Neural cell (in vitro differentiated cells): ENCODE measurements around the gene PRKCZ. TPM values are rescaled to one million over a fixed set of nuclear protein-coding genes. Genes with fewer than 3 reads are reported as not detected.

Experiments
- H2AFZ ChIP-seq: fragments of 200-600, 300-800 bp; sonication (generic), shearing (Covaris generic); 2 replicates; pipeline ENCODE4 v1.6.0; 2014; ENCODE audit warnings: low read depth, mild to moderate bottlenecking, antibody characterized with exemption, low read length, moderate library complexity
- H3F3A ChIP-seq: fragments of 200-600 bp; shearing (Covaris generic); 2 replicates; pipeline ENCODE4 v1.6.1; 2016; ENCODE audit warnings: mild to moderate bottlenecking, moderate library complexity, mixed read lengths, antibody characterized with exemption, low read length; ENCODE audit not compliant: insufficient read depth, poor library complexity, severe bottlenecking
- H3K27ac ChIP-seq: fragments of 200-600, 300-800 bp; sonication (generic), shearing (Covaris generic); 2 replicates; pipeline ENCODE4 v1.5.1; 2014; ENCODE audit warnings: mild to moderate bottlenecking, low read length, moderate library complexity
- H3K27me3 ChIP-seq: fragments of 300-800, 200-600 bp; sonication (generic), shearing (Covaris generic); 2 replicates; pipeline ENCODE4 v1.6.0; 2014; ENCODE audit warnings: mild to moderate bottlenecking, low read depth, low read length, moderate library complexity; ENCODE audit not compliant: insufficient read depth
- H3K36me3 ChIP-seq: fragments of 300-800, 200-600 bp; sonication (generic), shearing (Covaris generic); 2 replicates; pipeline ENCODE4 v1.5.1; 2014; ENCODE audit warnings: mild to moderate bottlenecking, antibody characterized with exemption, low read length, moderate library complexity; ENCODE audit not compliant: insufficient read depth
- H3K4me2 ChIP-seq: fragments of 300-800, 200-600 bp; sonication (generic), shearing (Covaris generic); 2 replicates; pipeline ENCODE4 v1.6.0; 2014; ENCODE audit warnings: mild to moderate bottlenecking, low read length
- H3K4me3 ChIP-seq: fragments of 300-800, 200-600 bp; sonication (generic), shearing (Covaris generic); 2 replicates; pipeline ENCODE4 v1.5.1; 2014; ENCODE audit warnings: mild to moderate bottlenecking, low read length, moderate library complexity
- H3K79me2 ChIP-seq: fragments of 200-600 bp; shearing (Covaris generic); replicated peaks from 2 replicates; pipeline ENCODE4 v1.6.0; 2014; ENCODE audit warnings: mild to moderate bottlenecking, low read length, moderate library complexity; ENCODE audit not compliant: insufficient read depth
- H3K9ac ChIP-seq: fragments of 300-800, 200-600 bp; sonication (generic), shearing (Covaris generic); 2 replicates; pipeline ENCODE4 v1.6.1; 2016; ENCODE audit warnings: mild to moderate bottlenecking, low read length, mixed read lengths
- H3K9me2 ChIP-seq: fragments of 200-600 bp; shearing (Covaris generic); 2 replicates; pipeline ENCODE4 v1.6.1; 2016; ENCODE audit warnings: mild to moderate bottlenecking, low read length, mixed read lengths; ENCODE audit not compliant: insufficient read depth
- H3K9me3 ChIP-seq: fragments of 200-600, 300-800 bp; sonication (generic), shearing (Covaris generic); 2 replicates; pipeline ENCODE4 v1.6.1; 2016; ENCODE audit warnings: mild to moderate bottlenecking, mixed run types, low read length, moderate library complexity, mixed read lengths
- H4K20me1 ChIP-seq: fragments of 200-600 bp; shearing (Covaris generic); 2 replicates; pipeline ENCODE4 v1.6.1; 2016; ENCODE audit warnings: mild to moderate bottlenecking, mixed run types; ENCODE audit not compliant: insufficient read depth
- CTCF ChIP-seq: fragments of 450-650 bp; IDR thresholded peaks from 2 replicates; pipeline ENCODE4 v1.5.1; 2014; ENCODE audit warnings: antibody characterized with exemption, mild to moderate bottlenecking, moderate library complexity; ENCODE audit not compliant: poor library complexity, severe bottlenecking
- EP300 ChIP-seq: fragments of 450-650 bp; conservative IDR thresholded peaks from 2 replicates; pipeline ENCODE4 v1.6.1; 2014; ENCODE audit warnings: antibody characterized with exemption, mild to moderate bottlenecking, moderate library complexity; ENCODE audit not compliant: poor library complexity, severe bottlenecking
- EZH2 ChIP-seq: fragments of 200-600, 300-800 bp; shearing (Covaris generic), sonication (generic); IDR thresholded peaks from 2 replicates; pipeline ENCODE4 v1.6.1; 2014; ENCODE audit warnings: antibody characterized with exemption, low read length, borderline replicate concordance, mild to moderate bottlenecking; ENCODE audit not compliant: insufficient read depth, poor library complexity, severe bottlenecking
- MXI1 ChIP-seq: fragments of 450-650 bp; conservative IDR thresholded peaks from 2 replicates; pipeline ENCODE4 v1.6.1; 2014; ENCODE audit warnings: antibody characterized with exemption, mild to moderate bottlenecking; ENCODE audit not compliant: poor library complexity, severe bottlenecking
- POLR2AphosphoS5 ChIP-seq: IDR thresholded peaks from 2 replicates; pipeline ENCODE4 v1.6.1; 2012
- RAD21 ChIP-seq: fragments of 450-650 bp; conservative IDR thresholded peaks from 2 replicates; pipeline ENCODE4 v1.6.1; 2014; ENCODE audit warnings: antibody characterized with exemption, mild to moderate bottlenecking, moderate library complexity
- REST ChIP-seq: IDR thresholded peaks from 2 replicates; pipeline ENCODE4 v1.6.1; 2012; ENCODE audit warnings: borderline replicate concordance
- SMC3 ChIP-seq: fragments of 450-650 bp; conservative IDR thresholded peaks from 2 replicates; pipeline ENCODE4 v1.6.1; 2014; ENCODE audit warnings: antibody characterized with exemption, mild to moderate bottlenecking, moderate library complexity; ENCODE audit not compliant: poor library complexity
- TAF1 ChIP-seq: IDR thresholded peaks from 2 replicates; pipeline ENCODE4 v1.6.1; 2012; ENCODE audit warnings: low read depth
- polyA plus RNA-seq: library from polyadenylated mRNA; depleted of rRNA; stranded (reverse); fragments of >200 nt; gene quantifications from 2 replicates; pipeline ENCODE4 v1.2.3, GENCODE V29; 2014

Gene PRKCZ
- polyA plus RNA-seq, 1 donor from 2014 or later = 54.9 TPM

- Histone ChIP-seq H3K9ac (no peak overlapping the region), H3K9me3 (no peaks in the 10 kb centered on the region), H2AFZ (no peak overlapping the region), H3K4me3 (no peak overlapping the region), H4K20me1 (no peaks in the 10 kb centered on the region), H3K27ac (no peak overlapping the region), H3K9me2 (no peaks in the 10 kb centered on the region), H3K36me3 (peaks cover 3% of the 10 kb centered on the region), H3K27me3 (no peaks in the 10 kb centered on the region), H3F3A (no peaks in the 10 kb centered on the region), H3K79me2 (no peaks in the 10 kb centered on the region), H3K4me2 (no peak overlapping the region)
- TF ChIP-seq POLR2AphosphoS5 (no peak), SMC3 (no peak)
These were observed 9.9 kb downstream of the PRKCZ start for GRCh38 chr1:2060072-2060471.

DNA sequence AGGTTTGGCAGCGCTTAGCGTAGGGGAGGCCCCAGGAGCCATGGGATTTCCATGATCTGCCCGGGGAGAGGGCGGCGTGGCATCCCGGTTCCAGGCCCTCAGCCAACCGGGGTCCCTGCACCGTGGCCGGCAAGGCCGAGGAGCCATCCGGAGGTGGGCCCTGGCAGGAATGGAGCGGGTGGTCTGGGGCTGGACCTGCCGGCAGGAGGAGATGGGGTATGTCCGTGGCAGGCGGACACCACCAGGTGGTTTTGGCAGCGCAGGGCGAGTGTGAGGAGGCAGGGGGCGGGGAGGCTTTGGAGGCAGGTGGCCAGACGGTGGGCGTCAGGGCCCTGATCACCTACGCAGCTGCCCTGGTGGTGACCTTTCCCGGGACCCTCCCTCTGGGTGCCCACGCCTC, 10.3 kb downstream of the PRKCZ start:
- Histone ChIP-seq H4K20me1 (no peaks in the 10 kb centered on the region), H3K9me2 (no peaks in the 10 kb centered on the region), H3K4me2 (no peak overlapping the region), H3K79me2 (no peaks in the 10 kb centered on the region), H3K4me3 (no peak overlapping the region), H3K27ac (no peak overlapping the region), H2AFZ (no peak overlapping the region), H3K9ac (no peak overlapping the region), H3K27me3 (no peaks in the 10 kb centered on the region), H3F3A (no peaks in the 10 kb centered on the region), H3K9me3 (no peaks in the 10 kb centered on the region), H3K36me3 (peaks cover 3% of the 10 kb centered on the region)
- TF ChIP-seq MXI1 (no peak), RAD21 (no peak)

- Histone ChIP-seq H3K4me3 (no peak overlapping the region), H3K9me2 (no peaks in the 10 kb centered on the region), H2AFZ (no peak overlapping the region), H3K36me3 (peaks cover 3% of the 10 kb centered on the region), H3K4me2 (no peak overlapping the region), H4K20me1 (no peaks in the 10 kb centered on the region), H3K9ac (no peak overlapping the region), H3K27me3 (no peaks in the 10 kb centered on the region), H3K9me3 (no peaks in the 10 kb centered on the region), H3K27ac (no peak overlapping the region), H3K79me2 (no peaks in the 10 kb centered on the region), H3F3A (no peaks in the 10 kb centered on the region)
- no peak for TF ChIP-seq TAF1
- no peak for TF ChIP-seq SMC3
- no peak for TF ChIP-seq REST
- no peak for TF ChIP-seq EZH2
- TF ChIP-seq MXI1 = no peak
- TF ChIP-seq RAD21 = no peak
- TF ChIP-seq POLR2AphosphoS5 = no peak
- TF ChIP-seq CTCF = no peak
- TF ChIP-seq EP300 = no peak
These were observed 11.0 kb downstream of the PRKCZ start for GRCh38 chr1:2061065-2061778.
